ENCODE measurements around the gene TRAPPC10.

GRCh38 chr21:44085491-44086321 lies 73.6 kb downstream of the TRAPPC10 start:
- no peak for TF ChIP-seq ATF3 (IDR thresholded peaks at IDR 0.05; ENCODE audit: borderline replicate concordance, extremely low read depth, low read depth, low read length)
- TF ChIP-seq RAD21 (IDR thresholded peaks at IDR 0.05; ENCODE audit: insufficient read depth, low read depth, low read length): no peak
- no peak for TF ChIP-seq NR2F1 (conservative IDR thresholded peaks at IDR 0.05)
- TF ChIP-seq CTCF (IDR thresholded peaks at IDR 0.05 in 2 of 3, conservative IDR thresholded peaks at IDR 0.05 in 1 of 3; ENCODE audit: control insufficient read depth in 2 of 3, extremely low read depth in 1 of 3, insufficient read depth in 1 of 3, low read depth in 3 of 3, low read length in 3 of 3): no peak
- no peak for TF ChIP-seq MEF2A (IDR thresholded peaks at IDR 0.05; ENCODE audit: insufficient read depth, low read depth, low read length)
- TF ChIP-seq SMC3 (IDR thresholded peaks at IDR 0.05; ENCODE audit: borderline replicate concordance, low read length): no peak
- TF ChIP-seq TCF12 (IDR thresholded peaks at IDR 0.05; ENCODE audit: low read depth, low read length): no peak
- TF ChIP-seq NFYB (IDR thresholded peaks at IDR 0.05; ENCODE audit: insufficient read depth, low read depth, low read length): no peak
- no peak for TF ChIP-seq ELK1 (IDR thresholded peaks at IDR 0.05; ENCODE audit: low read depth, low read length)

Measured in GM12878 (cell line).